H1 (cell line): ENCODE measurements around the gene LRRTM3.

Experiments
- CEBPB ChIP-seq: IDR thresholded peaks from 2 replicates; pipeline ENCODE4 v1.6.1; 2012; ENCODE audit warnings: low read depth, low read length
- CHD1 ChIP-seq: IDR thresholded peaks from 2 replicates; pipeline ENCODE4 v1.6.1; 2012; ENCODE audit warnings: low read depth, low read length, improper control_type of control experiment
- CREB1 ChIP-seq: IDR thresholded peaks from 2 replicates; pipeline ENCODE4 v1.6.1; 2012; ENCODE audit warnings: inconsistent platforms
- EZH2 ChIP-seq: fragments of 200-600 bp; sonication (generic); IDR thresholded peaks from 2 replicates; pipeline ENCODE4 v1.7.1; 2012; ENCODE audit warnings: low read depth, mild to moderate bottlenecking, moderate library complexity, low read length, inconsistent platforms; ENCODE audit not compliant: severe bottlenecking
- GABPA ChIP-seq: IDR thresholded peaks from 2 replicates; pipeline ENCODE4 v1.6.1; 2011; ENCODE audit warnings: mild to moderate bottlenecking, low read length, moderate library complexity, borderline replicate concordance; ENCODE audit not compliant: insufficient read depth
- JUND ChIP-seq: IDR thresholded peaks from 2 replicates; pipeline ENCODE4 v1.6.1; 2011; ENCODE audit warnings: mild to moderate bottlenecking, improper control_type of control experiment, low read length
- POLR2A ChIP-seq, 2 experiments: IDR thresholded peaks; 1 replicate in 1 of 2; 2 replicates in 1 of 2; pipeline ENCODE4 v1.6.1; 2011; ENCODE audit warnings: low read depth in 2 of 2, low read length in 2 of 2, mild to moderate bottlenecking in 2 of 2; ENCODE audit errors: control extremely low read depth in 1 of 2
- RAD21 ChIP-seq, 2 experiments: IDR thresholded peaks in 1 of 2; conservative IDR thresholded peaks in 1 of 2; 2 replicates each; pipeline ENCODE4 v1.6.1; 2011; ENCODE audit warnings: low read depth in 2 of 2, low read length in 2 of 2, improper control_type of control experiment in 1 of 2, inconsistent platforms in 1 of 2, mild to moderate bottlenecking in 1 of 2, moderate library complexity in 1 of 2
- SP1 ChIP-seq: IDR thresholded peaks from 2 replicates; pipeline ENCODE4 v1.6.1; 2011; ENCODE audit warnings: low read depth, low read length
- SUZ12 ChIP-seq: fragments of 200-600 bp; sonication (generic); IDR thresholded peaks from 2 replicates; pipeline ENCODE4 v1.6.1; 2012; ENCODE audit warnings: mild to moderate bottlenecking, inconsistent platforms, low read length, moderate library complexity, mixed read lengths
- YY1 ChIP-seq: IDR thresholded peaks from 2 replicates; pipeline ENCODE4 v1.6.1; 2011; ENCODE audit warnings: low read depth, mild to moderate bottlenecking, low read length
- TF ChIP-seq, protein P1 (sequence below), 3 experiments: IDR thresholded peaks; 1 replicate in 2 of 3; 2 replicates in 1 of 3; pipeline versions ENCODE4 v1.5.1 to v1.6.1; 2011; ENCODE audit warnings: low read length in 3 of 3, mild to moderate bottlenecking in 3 of 3, inconsistent platforms in 2 of 3, low read depth in 1 of 3, moderate library complexity in 1 of 3; ENCODE audit not compliant: insufficient read depth in 1 of 3; ENCODE audit errors: control extremely low read depth in 1 of 3

DNA sequence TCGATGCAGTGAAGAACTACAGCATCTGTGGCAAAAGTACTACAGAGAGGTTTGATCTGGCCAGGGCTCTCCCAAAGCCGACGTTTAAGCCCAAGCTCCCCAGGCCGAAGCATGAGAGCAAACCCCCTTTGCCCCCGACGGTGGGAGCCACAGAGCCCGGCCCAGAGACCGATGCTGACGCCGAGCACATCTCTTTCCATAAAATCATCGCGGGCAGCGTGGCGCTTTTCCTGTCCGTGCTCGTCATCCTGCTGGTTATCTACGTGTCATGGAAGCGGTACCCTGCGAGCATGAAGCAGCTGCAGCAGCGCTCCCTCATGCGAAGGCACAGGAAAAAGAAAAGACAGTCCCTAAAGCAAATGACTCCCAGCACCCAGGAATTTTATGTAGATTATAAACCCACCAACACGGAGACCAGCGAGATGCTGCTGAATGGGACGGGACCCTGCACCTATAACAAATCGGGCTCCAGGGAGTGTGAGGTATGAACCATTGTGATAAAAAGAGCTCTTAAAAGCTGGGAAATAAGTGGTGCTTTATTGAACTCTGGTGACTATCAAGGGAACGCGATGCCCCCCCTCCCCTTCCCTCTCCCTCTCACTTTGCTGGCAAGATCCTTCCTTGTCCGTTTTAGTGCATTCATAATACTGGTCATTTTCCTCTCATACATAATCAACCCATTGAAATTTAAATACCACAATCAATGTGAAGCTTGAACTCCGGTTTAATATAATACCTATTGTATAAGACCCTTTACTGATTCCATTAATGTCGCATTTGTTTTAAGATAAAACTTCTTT lies 2.3 kb downstream of the LRRTM3 start:
- TF ChIP-seq CHD1 = no peak
- TF ChIP-seq POLR2A (IDR thresholded peaks at IDR 0.05; ENCODE audit: control extremely low read depth in 1 of 2, low read depth in 2 of 2, low read length in 2 of 2) = no peak
- no peak for TF ChIP-seq EZH2
- no peak for TF ChIP-seq CEBPB
- TF ChIP-seq SUZ12 = no peak
- TF ChIP-seq, protein P1, sequence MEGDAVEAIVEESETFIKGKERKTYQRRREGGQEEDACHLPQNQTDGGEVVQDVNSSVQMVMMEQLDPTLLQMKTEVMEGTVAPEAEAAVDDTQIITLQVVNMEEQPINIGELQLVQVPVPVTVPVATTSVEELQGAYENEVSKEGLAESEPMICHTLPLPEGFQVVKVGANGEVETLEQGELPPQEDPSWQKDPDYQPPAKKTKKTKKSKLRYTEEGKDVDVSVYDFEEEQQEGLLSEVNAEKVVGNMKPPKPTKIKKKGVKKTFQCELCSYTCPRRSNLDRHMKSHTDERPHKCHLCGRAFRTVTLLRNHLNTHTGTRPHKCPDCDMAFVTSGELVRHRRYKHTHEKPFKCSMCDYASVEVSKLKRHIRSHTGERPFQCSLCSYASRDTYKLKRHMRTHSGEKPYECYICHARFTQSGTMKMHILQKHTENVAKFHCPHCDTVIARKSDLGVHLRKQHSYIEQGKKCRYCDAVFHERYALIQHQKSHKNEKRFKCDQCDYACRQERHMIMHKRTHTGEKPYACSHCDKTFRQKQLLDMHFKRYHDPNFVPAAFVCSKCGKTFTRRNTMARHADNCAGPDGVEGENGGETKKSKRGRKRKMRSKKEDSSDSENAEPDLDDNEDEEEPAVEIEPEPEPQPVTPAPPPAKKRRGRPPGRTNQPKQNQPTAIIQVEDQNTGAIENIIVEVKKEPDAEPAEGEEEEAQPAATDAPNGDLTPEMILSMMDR (IDR thresholded peaks at IDR 0.05; ENCODE audit: control extremely low read depth in 1 of 3, insufficient read depth in 1 of 3, low read depth in 1 of 3, low read length in 3 of 3) = no peak
- peak; percentile 61 for TF ChIP-seq CREB1
- no peak for TF ChIP-seq GABPA
- TF ChIP-seq YY1 = no peak
- TF ChIP-seq RAD21 (IDR thresholded peaks at IDR 0.05 in 1 of 2, conservative IDR thresholded peaks at IDR 0.05 in 1 of 2; ENCODE audit: low read depth in 2 of 2, low read length in 2 of 2) = no peak
- TF ChIP-seq SP1 = no peak
- TF ChIP-seq JUND = no peak
